Ecto neural progenitor cell (in vitro differentiated cells): ENCODE measurements around the gene FHL3.
"Not testable (repeated sequence)": the region's sequence is repeated elsewhere in the genome, so short reads cannot be mapped to it uniquely, and the experiment has no call there.

Experiments used
- DNase-seq: peaks from one replicate; pipeline ENCODE4 v3.0.0-alpha.2; 2018; ENCODE audit warnings: low spot score

Gene FHL3

GRCh38 chr1:37987679-37988078 is 17.6 kb downstream of the FHL3 start:
- DNase-seq, result no peak

- DNase-seq, result no peak
Measured at GRCh38 chr1:37983546-37983945, 21.8 kb downstream of the FHL3 start.

GRCh38 chr1:37978541-37978940 is 26.8 kb downstream of the FHL3 start:
- no peak for DNase-seq

- not testable (repeated sequence) for DNase-seq
Measured at GRCh38 chr1:37975083-37975482, 30.2 kb downstream of the FHL3 start.

GRCh38 chr1:37974567-37974966 is 30.7 kb downstream of the FHL3 start:
- no peak for DNase-seq

GRCh38 chr1:37973684-37974083 is 31.6 kb downstream of the FHL3 start:
- DNase-seq, result not testable (repeated sequence)

- no peak for DNase-seq
Measured at GRCh38 chr1:37965301-37965700, 40.0 kb downstream of the FHL3 start.

- DNase-seq, result not testable (repeated sequence)
Measured at GRCh38 chr1:37964106-37964505, 41.2 kb downstream of the FHL3 start.

GRCh38 chr1:37958690-37959089 is 46.6 kb downstream of the FHL3 start:
- no peak for DNase-seq

GRCh38 chr1:37955685-37956084 is 49.6 kb downstream of the FHL3 start:
- DNase-seq, result no peak

GRCh38 chr1:37954316-37954971 is 50.9 kb downstream of the FHL3 start:
- peak; percentile 47 for DNase-seq

- no peak for DNase-seq
Measured at GRCh38 chr1:37952738-37953137, 52.6 kb downstream of the FHL3 start.

GRCh38 chr1:37951783-37952624 is 53.3 kb downstream of the FHL3 start:
- DNase-seq, result no peak

GRCh38 chr1:37951041-37951782 is 54.1 kb downstream of the FHL3 start:
- peak; percentile 38 for DNase-seq

- no peak for DNase-seq
Measured at GRCh38 chr1:37949524-37950152, 55.7 kb downstream of the FHL3 start.

- DNase-seq, result no peak
Measured at GRCh38 chr1:37948841-37949240, 56.5 kb downstream of the FHL3 start.

GRCh38 chr1:37948166-37948565 is 57.1 kb downstream of the FHL3 start:
- no peak for DNase-seq

- no peak for DNase-seq
Measured at GRCh38 chr1:37947364-37947763, 58.0 kb downstream of the FHL3 start.
